H1 (cell line): ENCODE measurements around the gene RGS14. TPM values are rescaled to one million over a fixed set of nuclear protein-coding genes. Genes with fewer than 3 reads are reported as not detected.

Experiments used
- ASH2L ChIP-seq: fragments of 200-600, 300-600 bp; sonication (generic); IDR thresholded peaks from one replicate; pipeline ENCODE4 v1.7.1; 2017; ENCODE audit warnings: low read length
- BCL11A ChIP-seq, 2 experiments: IDR thresholded peaks; one replicate each; pipeline ENCODE4 v1.6.1; 2011; ENCODE audit warnings: low read depth in 2 of 2, low read length in 2 of 2, mild to moderate bottlenecking in 2 of 2
- CTBP2 ChIP-seq: IDR thresholded peaks from 2 replicates; pipeline ENCODE4 v1.7.0; 2011; ENCODE audit warnings: borderline replicate concordance, mild to moderate bottlenecking, moderate library complexity, mixed read lengths, low read length; ENCODE audit not compliant: insufficient read depth, insufficient read length
- EP300 ChIP-seq, 2 experiments: IDR thresholded peaks; 1 replicate in 1 of 2; 2 replicates in 1 of 2; pipeline ENCODE4 v1.6.1; 2011 to 2012; ENCODE audit warnings: low read depth in 2 of 2, low read length in 2 of 2, mild to moderate bottlenecking in 2 of 2, borderline replicate concordance in 1 of 2, inconsistent platforms in 1 of 2, moderate library complexity in 1 of 2
- GABPA ChIP-seq: IDR thresholded peaks from 2 replicates; pipeline ENCODE4 v1.6.1; 2011; ENCODE audit warnings: mild to moderate bottlenecking, low read length, moderate library complexity, borderline replicate concordance; ENCODE audit not compliant: insufficient read depth
- HDAC2 ChIP-seq, 2 experiments: fragments of 300-600 bp in 1 of 2; sonication (generic) in 1 of 2; IDR thresholded peaks; 2 replicates each; pipeline ENCODE4 v1.6.1; 2011 to 2012; ENCODE audit warnings: low read depth in 2 of 2, low read length in 2 of 2, mild to moderate bottlenecking in 2 of 2, moderate library complexity in 2 of 2, borderline replicate concordance in 1 of 2, inconsistent platforms in 1 of 2
- JUN ChIP-seq: IDR thresholded peaks from 2 replicates; pipeline ENCODE4 v1.6.1; 2011; ENCODE audit warnings: low read depth, mild to moderate bottlenecking, improper control_type of control experiment, low read length
- KDM4A ChIP-seq: IDR thresholded peaks from one replicate; pipeline ENCODE4 v1.7.1; 2012; ENCODE audit warnings: low read depth, mild to moderate bottlenecking, moderate library complexity, low read length, inconsistent platforms; ENCODE audit not compliant: severe bottlenecking
- PHF8 ChIP-seq: fragments of 200-600 bp; sonication (generic); conservative IDR thresholded peaks from 2 replicates; pipeline ENCODE4 v1.7.1; 2012; ENCODE audit warnings: low read depth, mild to moderate bottlenecking, inconsistent platforms, low read length, moderate library complexity
- POLR2A ChIP-seq, 2 experiments: IDR thresholded peaks; 1 replicate in 1 of 2; 2 replicates in 1 of 2; pipeline ENCODE4 v1.6.1; 2011; ENCODE audit warnings: low read depth in 2 of 2, low read length in 2 of 2, mild to moderate bottlenecking in 2 of 2; ENCODE audit errors: control extremely low read depth in 1 of 2
- RBBP5 ChIP-seq: IDR thresholded peaks from 2 replicates; pipeline ENCODE4 v1.7.1; 2012; ENCODE audit warnings: low read depth, mild to moderate bottlenecking, inconsistent platforms, low read length, moderate library complexity, borderline replicate concordance
- SP1 ChIP-seq: IDR thresholded peaks from 2 replicates; pipeline ENCODE4 v1.6.1; 2011; ENCODE audit warnings: low read depth, low read length
- polyA plus RNA-seq, 7 experiments: library from polyadenylated mRNA; depleted of rRNA in 3 of 7; stranded (reverse) in 5 of 7; unstranded in 2 of 7; fragments of >200 nt in 5 of 7; fragments of 200-250 nt in 2 of 7; gene quantifications; 1 replicate in 5 of 7; 2 replicates in 1 of 7; 4 replicates in 1 of 7; pipeline versions ENCODE4 v1.2.1 to v1.2.3, GENCODE V29; 2011 to 2013; ENCODE audit warnings: missing spikeins in 2 of 7, mixed read lengths in 2 of 7
- total RNA-seq: library from RNA; stranded (reverse); fragmentation: NEBNext Ultra II Directional; extraction: Animal tissue kit (Norgen Biotek cat#: 25700); gene quantifications from 2 replicates; pipeline ENCODE4 v1.2.1, GENCODE V29; 2021

RGS14 gene
- total and polyA plus RNA-seq, 2 of the 8 experiments (the other 6 are each of a cell fraction or from before 2014, with no cell fraction given) = 24.4 to 46.1 TPM

GRCh38 chr5:177390363-177391300 is 32.9 kb downstream of the RGS14 start (continued):
- no peak for TF ChIP-seq ASH2L
- TF ChIP-seq GABPA = no peak
- no peak for TF ChIP-seq RBBP5
- no peak for TF ChIP-seq BCL11A (IDR thresholded peaks at IDR 0.05; ENCODE audit: low read depth in 2 of 2, low read length in 2 of 2)
- no peak for TF ChIP-seq PHF8
- no peak for TF ChIP-seq KDM4A
- no peak for TF ChIP-seq POLR2A (IDR thresholded peaks at IDR 0.05; ENCODE audit: control extremely low read depth in 1 of 2, low read depth in 2 of 2, low read length in 2 of 2)
- TF ChIP-seq HDAC2 (IDR thresholded peaks at IDR 0.05; ENCODE audit: borderline replicate concordance in 1 of 2, low read depth in 2 of 2, low read length in 2 of 2) = peak in 1 of 2 experiments; percentile 85; a peak in 1 of 4 replicates
- no peak for TF ChIP-seq EP300 (IDR thresholded peaks at IDR 0.05; ENCODE audit: borderline replicate concordance in 1 of 2, low read depth in 2 of 2, low read length in 2 of 2)
- no peak for TF ChIP-seq SP1
- no peak for TF ChIP-seq JUN
- TF ChIP-seq CTBP2 = no peak
